ENCODE results near the gene TNFRSF8. TPM values are rescaled to one million over a fixed set of nuclear protein-coding genes. Genes with fewer than 3 reads are reported as not detected.

Gene TNFRSF8
- total and polyA plus RNA-seq, 9 of the 15 experiments (the other 6 are each of a cell fraction or from before 2014, with no cell fraction given), result 3.5 to 38.4 (median 17.1) TPM

GRCh38 chr1:12095452-12096263, 32.6 kb downstream of the TNFRSF8 start (continued):
- TF ChIP-seq MYC (IDR thresholded peaks at IDR 0.05; ENCODE audit: low read depth, low read length) (no peak), MYC (CRISPR knock-in tag; IDR thresholded peaks at IDR 0.05; ENCODE audit: borderline replicate concordance, low read depth) (no peak), DDX20 (tag; IDR thresholded peaks at IDR 0.05; ENCODE audit: low read depth) (no peak), CGGBP1 (CRISPR knock-in tag; IDR thresholded peaks at IDR 0.05) (no peak), ZBTB9 (CRISPR knock-in tag; IDR thresholded peaks at IDR 0.05) (no peak), E2F3 (CRISPR knock-in tag; IDR thresholded peaks at IDR 0.05) (no peak), ZBTB33 (CRISPR knock-in tag; IDR thresholded peaks at IDR 0.05) (no peak), GMEB1 (CRISPR knock-in tag; IDR thresholded peaks at IDR 0.05) (no peak), ZNF592 (IDR thresholded peaks at IDR 0.05) (no peak), ZNF134 (CRISPR knock-in tag; conservative IDR thresholded peaks at IDR 0.05) (no peak), MXD1 (CRISPR knock-in tag; IDR thresholded peaks at IDR 0.05; ENCODE audit: borderline replicate concordance, poor library complexity, severe bottlenecking) (no peak), RNF2 (IDR thresholded peaks at IDR 0.05) (no peak), SPI1 (IDR thresholded peaks at IDR 0.05; ENCODE audit: borderline replicate concordance, low read depth, low read length) (no peak), ZKSCAN8 (CRISPR knock-in tag; IDR thresholded peaks at IDR 0.05) (no peak), CBFA2T3 (IDR thresholded peaks at IDR 0.05) (no peak), RBFOX2 (IDR thresholded peaks at IDR 0.05; ENCODE audit: low read depth, low read length) (no peak), FOXA3 (CRISPR knock-in tag; conservative IDR thresholded peaks at IDR 0.05 in 1 of 2, IDR thresholded peaks at IDR 0.05 in 1 of 2) (no peak), ZNF354B (CRISPR knock-in tag; IDR thresholded peaks at IDR 0.05) (no peak)
